Thyroid gland (tissue), 4 donors: ENCODE results near the gene ABTB2. TPM values are rescaled to one million over a fixed set of nuclear protein-coding genes. Genes with fewer than 3 reads are reported as not detected.

ENCODE experiments used
- DNase-seq, 2 donors: peaks; one replicate each; pipeline ENCODE4 v3.0.0-alpha.2; 2019
- H3K27ac ChIP-seq, 3 donors: fragments of 200-600 bp; sonication (generic); 1 replicate in 2 of 3; 2 replicates in 1 of 3; pipeline ENCODE4 v1.5.1; 2016 to 2019; ENCODE audit warnings: mild to moderate bottlenecking in 1 of 3, moderate library complexity in 1 of 3
- H3K27me3 ChIP-seq: fragments of 200-600 bp; sonication (generic); one replicate; pipeline ENCODE4 v1.5.1; 2019
- H3K36me3 ChIP-seq, 2 donors: fragments of 200-600 bp; sonication (generic); one replicate each; pipeline ENCODE4 v1.5.1; 2016 to 2019
- H3K4me1 ChIP-seq, 2 donors: fragments of 200-600 bp; sonication (generic); one replicate each; pipeline ENCODE4 v1.5.1; 2017 to 2019
- H3K4me3 ChIP-seq, 3 donors: fragments of 200-600 bp; sonication (generic); replicated peaks in 1 of 3; 1 replicate in 2 of 3; 2 replicates in 1 of 3; pipeline ENCODE4 v1.5.1; 2016; ENCODE audit warnings: mild to moderate bottlenecking in 1 of 3
- H3K9me3 ChIP-seq: fragments of 200-600 bp; sonication (generic); one replicate; pipeline ENCODE4 v1.5.1; 2017
- POLR2A ChIP-seq, 2 donors: fragments of 450-650 bp; IDR thresholded peaks; one replicate each; pipeline ENCODE4 v1.6.1; 2017; ENCODE audit warnings: antibody characterized with exemption in 2 of 2, mild to moderate bottlenecking in 2 of 2, moderate library complexity in 1 of 2
- WGBS, 2 donors: methylation state at CpG; one replicate each; pipeline ENCODE4 v1.1.5; 2017; 5-methylcytosine and 5-hydroxymethylcytosine counted together
- intact Hi-C: fragments of 100-400 bp; cut with DNase I; formaldehyde crosslinking; loops from one replicate; pipeline ENCODE4 v1.15.1; 2023
- total RNA-seq, 4 donors: library from RNA; depleted of rRNA; stranded (reverse); fragments of >200 nt; gene quantifications; one replicate each; pipeline ENCODE4 v1.2.3, GENCODE V29; 2016
- TF ChIP-seq, protein P1 (sequence below), 6 experiments: fragments of 200-600 bp in 3 of 6; fragments of 450-650 bp in 3 of 6; sonication (generic) in 3 of 6; IDR thresholded peaks; one replicate each; pipeline ENCODE4 v1.5.1; 2016 to 2019; ENCODE audit warnings: antibody characterized with exemption in 6 of 6, mild to moderate bottlenecking in 2 of 6, inconsistent platforms in 1 of 6, moderate library complexity in 1 of 6

Gene ABTB2
- total RNA-seq, 4 donors from 2014 or later = 1.2 to 5.0 (median 3.3) TPM

DNA sequence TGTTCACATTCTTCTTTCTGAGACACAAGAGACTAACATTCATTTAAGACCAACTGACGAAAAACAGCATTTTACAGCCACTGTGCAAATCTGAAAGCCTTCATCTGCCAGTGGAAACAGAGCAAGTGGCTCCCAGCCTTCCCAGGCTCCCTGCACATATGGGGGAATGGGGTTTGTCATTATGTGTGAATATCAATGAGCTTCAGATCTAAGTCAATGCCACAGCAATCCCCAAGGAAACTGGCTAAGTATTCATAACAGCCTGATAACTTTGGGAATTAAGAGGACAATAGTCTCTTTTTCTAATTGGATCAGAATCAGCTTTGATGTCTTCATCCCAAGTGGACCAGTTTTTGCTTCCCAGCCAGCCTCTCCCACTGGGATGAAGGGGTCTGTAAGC lies 66.9 kb downstream of the ABTB2 start:
- H3K27me3 ChIP-seq = no peaks in the 10 kb centered on the region
- no peak overlapping the region for H3K4me3 ChIP-seq
- DNase-seq = no peak
- TF ChIP-seq, protein P1, sequence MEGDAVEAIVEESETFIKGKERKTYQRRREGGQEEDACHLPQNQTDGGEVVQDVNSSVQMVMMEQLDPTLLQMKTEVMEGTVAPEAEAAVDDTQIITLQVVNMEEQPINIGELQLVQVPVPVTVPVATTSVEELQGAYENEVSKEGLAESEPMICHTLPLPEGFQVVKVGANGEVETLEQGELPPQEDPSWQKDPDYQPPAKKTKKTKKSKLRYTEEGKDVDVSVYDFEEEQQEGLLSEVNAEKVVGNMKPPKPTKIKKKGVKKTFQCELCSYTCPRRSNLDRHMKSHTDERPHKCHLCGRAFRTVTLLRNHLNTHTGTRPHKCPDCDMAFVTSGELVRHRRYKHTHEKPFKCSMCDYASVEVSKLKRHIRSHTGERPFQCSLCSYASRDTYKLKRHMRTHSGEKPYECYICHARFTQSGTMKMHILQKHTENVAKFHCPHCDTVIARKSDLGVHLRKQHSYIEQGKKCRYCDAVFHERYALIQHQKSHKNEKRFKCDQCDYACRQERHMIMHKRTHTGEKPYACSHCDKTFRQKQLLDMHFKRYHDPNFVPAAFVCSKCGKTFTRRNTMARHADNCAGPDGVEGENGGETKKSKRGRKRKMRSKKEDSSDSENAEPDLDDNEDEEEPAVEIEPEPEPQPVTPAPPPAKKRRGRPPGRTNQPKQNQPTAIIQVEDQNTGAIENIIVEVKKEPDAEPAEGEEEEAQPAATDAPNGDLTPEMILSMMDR (IDR thresholded peaks at IDR 0.05) = no peak
- TF ChIP-seq POLR2A (IDR thresholded peaks at IDR 0.05) = no peak
- WGBS, 2 donors = 0 to 36% methylated on average over 1 of the region's 1 CpG
- no peaks in the 10 kb centered on the region for H3K4me1 ChIP-seq
- intact Hi-C loops = no loop called here
- H3K9me3 ChIP-seq = no peaks in the 10 kb centered on the region
- no peak overlapping the region for H3K27ac ChIP-seq
- H3K36me3 ChIP-seq = no peaks in the 10 kb centered on the region

DNA sequence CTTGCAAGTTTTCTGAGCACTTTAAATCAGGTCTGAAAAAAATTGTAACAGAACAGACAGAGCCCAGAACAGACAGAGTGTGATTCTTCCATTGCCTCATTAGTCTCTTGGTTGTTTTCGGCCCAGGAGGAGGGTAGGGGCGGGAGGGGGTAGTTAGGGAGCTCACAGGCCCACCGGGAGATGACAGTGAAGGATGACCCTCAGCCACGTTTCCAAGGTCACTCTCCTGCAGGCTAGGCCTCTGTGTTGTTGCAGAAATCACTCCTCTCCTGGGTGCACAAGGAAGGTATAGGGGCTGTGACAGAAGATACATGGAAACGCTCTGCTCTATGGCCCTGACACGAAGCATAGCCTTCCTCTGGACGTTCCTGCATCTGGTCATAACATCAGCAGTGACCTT lies 69.3 kb downstream of the ABTB2 start:
- WGBS, 2 donors = 66 to 71% methylated on average over 7 of the region's 7 CpGs
- Histone ChIP-seq H3K27ac (no peak overlapping the region), H3K9me3 (no peaks in the 10 kb centered on the region), H3K36me3 (no peaks in the 10 kb centered on the region), H3K4me1 (no peaks in the 10 kb centered on the region), H3K4me3 (no peak overlapping the region), H3K27me3 (no peaks in the 10 kb centered on the region)
- intact Hi-C loops = no loop called here
- no peak for TF ChIP-seq POLR2A (IDR thresholded peaks at IDR 0.05)
- TF ChIP-seq, protein P1 (IDR thresholded peaks at IDR 0.05) = no peak
- no peak for DNase-seq

- no peaks in the 10 kb centered on the region for H3K9me3 ChIP-seq
Measured at GRCh38 chr11:34284811-34285481, 72.9 kb downstream of the ABTB2 start.

DNA sequence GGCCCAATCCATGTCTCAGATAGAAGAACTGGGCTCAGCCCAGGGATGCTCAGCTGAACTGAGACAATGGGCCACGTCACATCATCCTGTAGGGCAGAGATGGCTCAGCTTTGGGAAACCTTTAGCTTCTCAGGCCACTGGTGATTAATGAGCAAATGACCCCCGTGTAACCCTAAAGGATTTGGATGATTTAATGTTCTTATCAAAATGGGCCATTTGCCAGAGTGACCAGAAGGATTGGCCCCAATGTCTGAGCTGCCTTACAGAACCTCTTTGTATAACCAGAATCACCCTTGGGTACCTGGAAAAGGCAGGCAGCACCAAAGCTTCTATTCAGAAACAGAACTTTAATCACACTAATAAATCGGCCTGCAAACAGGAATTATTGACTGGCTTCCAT lies 73.7 kb downstream of the ABTB2 start:
- no peak for DNase-seq
- Histone ChIP-seq H3K9me3 (no peaks in the 10 kb centered on the region), H3K4me1 (no peaks in the 10 kb centered on the region), H3K27ac (no peak overlapping the region), H3K27me3 (no peaks in the 10 kb centered on the region), H3K36me3 (no peaks in the 10 kb centered on the region), H3K4me3 (no peak overlapping the region)
- 65 to 79% methylated on average over 3 of the region's 3 CpGs for WGBS, 2 donors
- no peak for TF ChIP-seq POLR2A (IDR thresholded peaks at IDR 0.05)
- TF ChIP-seq, protein P1 (IDR thresholded peaks at IDR 0.05) = no peak
- intact Hi-C loops = no loop called here

More at GRCh38 chr11:34284811-34285481, 72.9 kb downstream of the ABTB2 start:
- intact Hi-C loops = no loop called here
- no peak for TF ChIP-seq POLR2A (IDR thresholded peaks at IDR 0.05)
- TF ChIP-seq, protein P1 (IDR thresholded peaks at IDR 0.05) = no peak
- Histone ChIP-seq H3K27ac (no peak overlapping the region), H3K4me3 (no peak overlapping the region), H3K4me1 (no peaks in the 10 kb centered on the region), H3K27me3 (no peaks in the 10 kb centered on the region), H3K36me3 (no peaks in the 10 kb centered on the region)
- 71 to 74% methylated on average over 17 of the region's 17 CpGs for WGBS, 2 donors
- DNase-seq = no peak

GRCh38 chr11:34280945-34281872 lies 76.6 kb downstream of the ABTB2 start:
- Histone ChIP-seq H3K9me3 (no peaks in the 10 kb centered on the region), H3K36me3 (no peaks in the 10 kb centered on the region), H3K4me1 (no peaks in the 10 kb centered on the region), H3K27me3 (no peaks in the 10 kb centered on the region), H3K27ac (no peak overlapping the region), H3K4me3 (no peak overlapping the region)
- DNase-seq = no peak
- WGBS, 2 donors = 94 to 96% methylated on average over 8 of the region's 8 CpGs
- TF ChIP-seq POLR2A (IDR thresholded peaks at IDR 0.05) = no peak
- TF ChIP-seq, protein P1 (IDR thresholded peaks at IDR 0.05) = no peak
- intact Hi-C loops = no loop called here
